Activated CD8-positive, alpha-beta T cell treated with anti-CD3 and anti-CD28 coated beads, Interleukin-2, amount 10 ng/mL, durations not matched to agents 7 days and 5 days (primary cell): ENCODE measurements around the gene POLR2J2. TPM values are rescaled to one million over a fixed set of nuclear protein-coding genes. Genes with fewer than 3 reads are reported as not detected.
"Not testable (repeated sequence)": the region's sequence is repeated elsewhere in the genome, so short reads cannot be mapped to it uniquely, and the experiment has no call there.

ENCODE experiments used
- ATAC-seq: fragments of 150-1000 bp; cut with Tn5 transposase; one replicate; pipeline ENCODE4 v1.10.0; 2021; ENCODE audit warnings: moderate library complexity
- CTCF ChIA-PET: fragments of 350-600 bp; sonication (Branson Sonifier 250); formaldehyde crosslinking; loops from one replicate; lab custom pipeline; 2021; ENCODE audit warnings: antibody characterized with exemption; lab: Charles Lee
- POLR2A ChIA-PET: fragments of 350-600 bp; sonication (Branson Sonifier 250); formaldehyde crosslinking; loops from one replicate; lab custom pipeline; 2021; ENCODE audit warnings: antibody characterized with exemption; lab: Charles Lee
- DNase-seq: peaks from one replicate; pipeline ENCODE4 v3.0.0-alpha.2; 2020
- H3K27ac Mint-ChIP-seq: one replicate; pipeline ENCODE4 v1.8.0; 2021; ENCODE audit warnings: mild to moderate bottlenecking, mixed read lengths
- H3K27me3 Mint-ChIP-seq: one replicate; pipeline ENCODE4 v1.8.0; 2021; ENCODE audit warnings: low read depth, mixed read lengths
- H3K36me3 Mint-ChIP-seq: one replicate; pipeline ENCODE4 v1.8.0; 2021; ENCODE audit warnings: low read depth, mixed read lengths
- H3K4me1 Mint-ChIP-seq: one replicate; pipeline ENCODE4 v1.8.0; 2021; ENCODE audit warnings: low read depth, mixed read lengths
- H3K4me3 Mint-ChIP-seq: one replicate; pipeline ENCODE4 v1.8.0; 2021; ENCODE audit warnings: mild to moderate bottlenecking, mixed read lengths
- H3K9me3 Mint-ChIP-seq: one replicate; pipeline ENCODE4 v1.8.0; 2022; ENCODE audit warnings: mixed read lengths; ENCODE audit not compliant: insufficient read depth
- total RNA-seq, 2 experiments: library from RNA; stranded (reverse); gene quantifications; one replicate each; pipeline ENCODE4 v1.2.3, GENCODE V29; 2021

Gene POLR2J2
- total RNA-seq, 2 experiments from 2014 or later = 19.4 to 20.6 TPM

- H3K4me3 Mint-ChIP-seq = not testable (repeated sequence)
Measured at GRCh38 chr7:102649924-102650323, 21.5 kb downstream of the POLR2J2 start, which contains the start of gene SPDYE2B. SPDYE2B (plus strand) TSS chr7:102650319; CDS start chr7:102652349, 2,030 bp downstream.

DNA sequence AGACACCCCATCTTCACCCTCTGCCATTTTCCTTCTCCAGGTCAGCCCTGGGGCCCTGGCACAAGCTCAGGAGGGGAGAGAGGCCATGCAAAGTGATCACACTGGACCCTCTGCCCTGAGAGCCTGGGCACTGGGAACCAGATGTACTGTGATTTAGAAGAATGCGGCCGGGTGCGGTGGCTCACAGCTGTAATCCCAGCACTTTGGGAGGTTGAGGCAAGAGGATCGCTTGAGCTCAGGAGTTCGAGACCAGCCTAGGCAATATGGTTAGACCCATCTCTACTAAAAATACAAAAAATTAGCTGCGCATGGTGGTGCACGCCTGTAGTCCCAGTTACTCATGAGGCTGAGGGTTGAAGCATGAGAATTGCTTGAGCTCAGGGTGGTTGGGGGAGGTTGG is 23.6 kb downstream of the POLR2J2 start:
- H3K27ac Mint-ChIP-seq, ATAC-seq, H3K36me3 Mint-ChIP-seq, H3K4me1 Mint-ChIP-seq, DNase-seq, CTCF ChIA-PET, POLR2A ChIA-PET, H3K9me3 Mint-ChIP-seq, H3K27me3 Mint-ChIP-seq, H3K4me3 Mint-ChIP-seq: not testable (repeated sequence)

More at GRCh38 chr7:102649924-102650323, 21.5 kb downstream of the POLR2J2 start, which contains the start of gene SPDYE2B:
- H3K27ac Mint-ChIP-seq, H3K36me3 Mint-ChIP-seq, POLR2A ChIA-PET, H3K9me3 Mint-ChIP-seq, H3K4me1 Mint-ChIP-seq, H3K27me3 Mint-ChIP-seq, CTCF ChIA-PET, ATAC-seq, DNase-seq: not testable (repeated sequence)

GRCh38 chr7:102643404-102643803 is 28.1 kb downstream of the POLR2J2 start:
- POLR2A ChIA-PET, H3K9me3 Mint-ChIP-seq: not testable (repeated sequence)

DNA sequence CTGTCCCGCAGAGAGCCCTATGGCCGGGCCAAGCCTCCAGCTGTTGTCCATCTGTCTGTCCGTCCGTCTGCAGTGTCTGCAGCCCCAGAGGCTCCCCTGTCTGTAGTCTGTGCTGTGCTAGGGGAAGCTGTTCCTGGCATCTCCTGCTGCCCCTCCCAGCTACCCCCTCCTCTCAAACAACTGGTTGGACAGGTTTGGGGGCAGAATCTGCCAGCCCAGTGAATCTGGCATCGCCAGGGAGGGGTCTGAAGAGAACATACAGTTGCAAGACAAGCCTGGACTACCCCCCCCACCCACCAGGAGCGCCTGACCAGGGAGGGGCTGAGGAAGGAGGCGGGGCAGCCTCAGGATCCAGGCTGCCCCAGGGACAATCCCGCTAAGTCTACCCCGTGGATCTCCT is 28.8 kb downstream of the POLR2J2 start, which contains the start of gene UPK3BL1:
TSS of gene UPK3BL1 (minus strand) at position 101 of the 400 bp plus-strand sequence. CDS start at position 51, 50 bp downstream.
- POLR2A ChIA-PET, H3K27ac Mint-ChIP-seq, ATAC-seq, DNase-seq, CTCF ChIA-PET, H3K4me3 Mint-ChIP-seq, H3K9me3 Mint-ChIP-seq, H3K4me1 Mint-ChIP-seq, H3K36me3 Mint-ChIP-seq, H3K27me3 Mint-ChIP-seq: not testable (repeated sequence)

More at GRCh38 chr7:102643404-102643803, 28.1 kb downstream of the POLR2J2 start:
- H3K27me3 Mint-ChIP-seq, CTCF ChIA-PET, H3K4me3 Mint-ChIP-seq, ATAC-seq, DNase-seq, H3K36me3 Mint-ChIP-seq, H3K27ac Mint-ChIP-seq, H3K4me1 Mint-ChIP-seq: not testable (repeated sequence)

DNA sequence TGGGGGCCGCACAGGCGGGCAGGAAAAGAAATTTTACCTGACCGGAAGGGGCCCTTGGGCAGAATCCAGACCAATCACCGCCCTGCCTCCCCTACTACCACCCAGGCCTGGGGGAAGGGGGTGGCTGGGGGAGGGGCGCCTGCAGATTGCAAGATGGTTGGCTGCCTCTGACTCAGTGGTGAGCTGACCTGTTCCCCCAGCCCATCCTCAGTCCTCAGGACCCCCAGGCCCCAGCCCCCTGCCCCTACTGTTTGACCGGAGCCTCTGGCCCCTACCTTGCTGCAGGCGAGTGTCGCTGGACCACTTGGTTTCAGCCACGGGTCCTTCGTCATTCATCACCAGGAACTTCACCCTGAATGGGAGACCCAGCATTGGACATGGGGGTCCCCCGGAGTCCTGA is 32.6 kb downstream of the POLR2J2 start:
- ATAC-seq, H3K27me3 Mint-ChIP-seq, H3K9me3 Mint-ChIP-seq, POLR2A ChIA-PET, CTCF ChIA-PET, DNase-seq, H3K27ac Mint-ChIP-seq, H3K4me3 Mint-ChIP-seq, H3K4me1 Mint-ChIP-seq, H3K36me3 Mint-ChIP-seq: not testable (repeated sequence)

DNA sequence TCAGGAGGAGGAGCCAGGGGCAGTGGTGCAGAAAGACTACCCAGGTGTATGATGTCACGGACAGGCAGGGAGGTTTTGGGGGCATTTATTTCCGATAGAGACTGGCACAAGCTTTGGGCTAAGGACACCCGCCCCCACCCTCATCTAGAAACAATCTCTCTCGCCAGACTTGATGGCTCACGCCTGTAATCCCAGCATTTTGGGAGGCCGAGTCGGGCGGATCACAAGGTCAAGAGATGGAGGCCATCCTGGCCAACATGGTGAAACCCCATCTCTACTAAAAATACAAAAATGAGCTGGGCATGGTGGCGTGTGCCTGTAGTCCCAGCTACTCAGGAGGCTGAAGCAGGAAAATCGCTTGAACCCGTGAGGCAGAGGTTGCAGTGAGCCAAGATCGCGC is 34.5 kb downstream of the POLR2J2 start:
- DNase-seq, H3K36me3 Mint-ChIP-seq, H3K27me3 Mint-ChIP-seq, ATAC-seq, H3K4me3 Mint-ChIP-seq, CTCF ChIA-PET, H3K9me3 Mint-ChIP-seq, POLR2A ChIA-PET, H3K4me1 Mint-ChIP-seq, H3K27ac Mint-ChIP-seq: not testable (repeated sequence)

DNA sequence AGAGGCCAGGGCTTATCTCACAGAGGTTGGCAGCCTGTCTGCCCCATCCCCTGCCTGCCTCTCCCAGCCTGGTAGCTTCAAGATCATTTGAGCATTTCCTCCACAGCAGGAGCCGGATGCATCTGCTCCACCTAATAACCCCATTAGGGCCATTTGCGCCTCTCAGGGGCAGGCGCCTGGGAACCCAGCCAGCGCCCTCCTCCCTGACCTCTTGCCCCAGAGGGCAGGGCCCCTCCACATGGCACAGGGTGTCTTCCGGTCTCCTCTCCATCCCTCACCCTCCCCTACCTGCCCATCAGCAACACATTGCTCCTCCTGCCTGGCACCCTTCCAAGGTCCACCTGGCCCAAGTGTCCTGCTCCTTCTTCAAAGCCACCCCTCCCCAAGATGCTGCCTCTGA is 36.1 kb downstream of the POLR2J2 start:
- CTCF ChIA-PET, H3K27ac Mint-ChIP-seq, DNase-seq, ATAC-seq, H3K27me3 Mint-ChIP-seq, H3K4me3 Mint-ChIP-seq, H3K36me3 Mint-ChIP-seq, H3K9me3 Mint-ChIP-seq, POLR2A ChIA-PET, H3K4me1 Mint-ChIP-seq: not testable (repeated sequence)

GRCh38 chr7:102634299-102634698 is 37.2 kb downstream of the POLR2J2 start:
- H3K4me3 Mint-ChIP-seq, H3K36me3 Mint-ChIP-seq, CTCF ChIA-PET, POLR2A ChIA-PET, ATAC-seq, H3K9me3 Mint-ChIP-seq, H3K27ac Mint-ChIP-seq, H3K4me1 Mint-ChIP-seq, H3K27me3 Mint-ChIP-seq: not testable (repeated sequence)
- peak; percentile 9 for DNase-seq

- H3K27ac Mint-ChIP-seq, CTCF ChIA-PET, ATAC-seq, H3K9me3 Mint-ChIP-seq, H3K4me1 Mint-ChIP-seq, H3K27me3 Mint-ChIP-seq, H3K4me3 Mint-ChIP-seq, H3K36me3 Mint-ChIP-seq, DNase-seq, POLR2A ChIA-PET: not testable (repeated sequence)
Measured at GRCh38 chr7:102630622-102631021, 40.8 kb downstream of the POLR2J2 start.

DNA sequence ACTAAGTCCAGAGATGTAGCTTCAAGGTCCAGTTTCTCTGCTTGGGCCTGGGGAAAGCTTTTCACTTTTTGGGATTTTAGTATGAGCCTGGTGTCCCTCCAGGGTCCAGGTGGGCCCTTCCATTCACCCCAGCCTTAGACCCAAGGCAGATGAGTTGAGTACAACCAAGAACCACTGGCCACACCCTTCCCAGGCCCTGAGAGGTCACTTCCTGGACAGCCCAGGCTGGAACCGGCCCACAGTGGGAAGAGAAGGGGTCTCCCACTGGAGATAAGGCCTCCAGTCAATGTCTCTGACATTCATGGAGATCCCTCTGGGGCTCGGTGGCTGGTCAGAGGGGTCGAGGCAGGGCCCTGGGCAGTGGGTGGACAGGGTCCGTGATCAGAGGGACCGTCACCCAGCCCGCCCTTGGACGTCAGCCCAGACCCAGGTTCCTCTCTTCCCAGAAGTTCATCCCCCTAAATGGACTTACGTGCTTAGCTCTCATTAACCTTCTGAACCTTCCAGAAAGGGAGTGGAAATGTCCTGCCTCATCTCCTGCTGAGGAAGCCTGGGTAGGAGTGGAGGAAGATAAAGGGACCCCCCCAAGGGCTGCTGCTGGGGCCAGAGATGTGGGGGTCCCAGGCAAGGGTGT is 44.1 kb downstream of the POLR2J2 start:
- CTCF ChIA-PET, H3K27me3 Mint-ChIP-seq, H3K27ac Mint-ChIP-seq, DNase-seq, ATAC-seq, H3K4me1 Mint-ChIP-seq, H3K36me3 Mint-ChIP-seq, H3K9me3 Mint-ChIP-seq, POLR2A ChIA-PET, H3K4me3 Mint-ChIP-seq: not testable (repeated sequence)

- H3K9me3 Mint-ChIP-seq, H3K36me3 Mint-ChIP-seq, H3K27ac Mint-ChIP-seq, ATAC-seq, H3K27me3 Mint-ChIP-seq, DNase-seq, CTCF ChIA-PET, H3K4me1 Mint-ChIP-seq, POLR2A ChIA-PET, H3K4me3 Mint-ChIP-seq: not testable (repeated sequence)
Measured at GRCh38 chr7:102618122-102618521, 53.3 kb downstream of the POLR2J2 start.

GRCh38 chr7:102616507-102617125 is 54.8 kb downstream of the POLR2J2 start, which contains the start of gene RASA4:
RASA4 (minus strand) TSS chr7:102616756; CDS start chr7:102616689, 67 bp downstream.
- H3K36me3 Mint-ChIP-seq, H3K4me1 Mint-ChIP-seq, H3K9me3 Mint-ChIP-seq, H3K27ac Mint-ChIP-seq, CTCF ChIA-PET, H3K27me3 Mint-ChIP-seq, POLR2A ChIA-PET, H3K4me3 Mint-ChIP-seq: not testable (repeated sequence)
- peak; percentile 99 for ATAC-seq
- DNase-seq = peak; percentile 55
